GM12878 (cell line): ENCODE measurements around the gene CSMD2. TPM values are rescaled to one million over a fixed set of nuclear protein-coding genes. Genes with fewer than 3 reads are reported as not detected.

Source experiments
- ATAC-seq: fragments of 200-7000 bp; cut with Tn5 transposase; 3 replicates; pipeline ENCODE4 v1.9.1; 2020; ENCODE audit warnings: mild to moderate bottlenecking, moderate library complexity
- BruUV-seq: library from RNA; stranded (reverse); fragments of 400-500 nt; replicated peaks from 2 replicates; lab custom pipeline; 2021; lab: Mats Ljungman, UMichigan
- CTCF ChIA-PET: fragments of 300-600 bp; sonication (Branson Sonifier 250); formaldehyde crosslinking; extraction: SDS; loops from one replicate; lab custom pipeline; 2021; ENCODE audit warnings: inconsistent platforms; lab: Yijun Ruan, JAX
- POLR2A ChIA-PET: fragments of 350-600 bp; formaldehyde crosslinking; extraction: SDS; loops from one replicate; lab custom pipeline; 2021; ENCODE audit warnings: inconsistent platforms; lab: Charles Lee
- RAD21 ChIA-PET: fragments of 300-600 bp; sonication (Branson Sonifier 250); formaldehyde crosslinking; loops from one replicate; lab custom pipeline; 2023; ENCODE audit warnings: antibody characterized with exemption; ENCODE audit not compliant: unreplicated experiment; lab: Charles Lee
- SMC1A ChIA-PET: fragments of 300-600 bp; sonication (Branson Sonifier 250); formaldehyde crosslinking; loops from one replicate; lab custom pipeline; 2023; ENCODE audit not compliant: unreplicated experiment, uncharacterized antibody; lab: Charles Lee
- DNase-seq: peaks from one replicate; pipeline ENCODE4 v3.0.0-alpha.2; 2011; ENCODE audit warnings: low read depth, low spot score
- FAIRE-seq: peaks from 3 replicates; lab custom pipeline; 2011; peaks lifted over from hg19 to GRCh38; lab: Jason Lieb, UNC
- H2AFZ ChIP-seq: 2 replicates; pipeline ENCODE4 v1.6.0; 2011; ENCODE audit warnings: low read depth, low read length, control low read depth; ENCODE audit not compliant: control insufficient read depth
- H3K27ac ChIP-seq: 2 replicates; pipeline ENCODE4 v1.5.1; 2011; ENCODE audit warnings: control low read depth; ENCODE audit not compliant: control insufficient read depth, insufficient read depth
- H3K27me3 ChIP-seq, 2 experiments: replicated peaks in 1 of 2; 2 replicates each; pipeline versions ENCODE4 v1.6.0 to v1.6.1; 2011; ENCODE audit warnings: low read length in 1 of 2; ENCODE audit not compliant: control insufficient read depth in 2 of 2, insufficient read depth in 2 of 2
- H3K36me3 ChIP-seq, 2 experiments: 2 replicates each; pipeline ENCODE4 v1.5.1; 2011; ENCODE audit warnings: low read length in 1 of 2; ENCODE audit not compliant: control insufficient read depth in 2 of 2, insufficient read depth in 2 of 2
- H3K4me1 ChIP-seq: 2 replicates; pipeline ENCODE4 v1.6.1; 2011; ENCODE audit warnings: mild to moderate bottlenecking, low read length, moderate library complexity, mixed read lengths; ENCODE audit not compliant: control insufficient read depth, insufficient read depth
- H3K4me2 ChIP-seq: 2 replicates; pipeline ENCODE4 v1.6.0; 2011; ENCODE audit warnings: control low read depth; ENCODE audit not compliant: control insufficient read depth, insufficient read depth
- H3K4me3 ChIP-seq: fragments of 200-600 bp; sonication (generic); 2 replicates; pipeline ENCODE4 v1.5.1; 2016
- H3K79me2 ChIP-seq: 2 replicates; pipeline ENCODE4 v1.6.0; 2011; ENCODE audit warnings: low read length; ENCODE audit not compliant: control insufficient read depth, insufficient read depth
- H3K9ac ChIP-seq: 2 replicates; pipeline ENCODE4 v1.8.0; 2011; ENCODE audit warnings: low read length, control low read depth, mixed read lengths; ENCODE audit not compliant: control insufficient read depth, insufficient read depth
- H3K9me3 ChIP-seq: replicated peaks from 3 replicates; pipeline ENCODE4 v1.5.1; 2011; ENCODE audit warnings: mild to moderate bottlenecking, low read length; ENCODE audit not compliant: control insufficient read depth, insufficient read depth
- H4K20me1 ChIP-seq: 2 replicates; pipeline ENCODE4 v1.6.0; 2011; ENCODE audit not compliant: control insufficient read depth, insufficient read depth
- BRCA1 ChIP-seq: IDR thresholded peaks from 2 replicates; pipeline ENCODE4 v1.6.1; 2011; ENCODE audit warnings: low read depth, low read length, improper control_type of control experiment
- CEBPB ChIP-seq, 2 experiments: fragments of 150-350 bp in 1 of 2; IDR thresholded peaks; 2 replicates each; pipeline ENCODE4 v1.6.1; 2012 to 2014; ENCODE audit warnings: low read depth in 2 of 2, low read length in 2 of 2, borderline replicate concordance in 1 of 2, inconsistent platforms in 1 of 2
- CREB1 ChIP-seq: IDR thresholded peaks from 2 replicates; pipeline ENCODE4 v1.6.1; 2012; ENCODE audit warnings: low read depth, mild to moderate bottlenecking, inconsistent platforms
- CREM ChIP-seq: IDR thresholded peaks from 2 replicates; pipeline ENCODE4 v1.6.1; 2014; ENCODE audit warnings: antibody characterized with exemption, low read depth
- DPF2 ChIP-seq: fragments of 450-650 bp; IDR thresholded peaks from 2 replicates; pipeline ENCODE4 v1.6.1; 2017; ENCODE audit warnings: mild to moderate bottlenecking
- E2F4 ChIP-seq: IDR thresholded peaks from 2 replicates; pipeline ENCODE4 v1.6.1; 2012; ENCODE audit warnings: low read depth, low read length, improper control_type of control experiment
- ESRRA ChIP-seq: IDR thresholded peaks from 2 replicates; pipeline ENCODE4 v1.6.1; 2012; ENCODE audit warnings: mild to moderate bottlenecking, low read length, improper control_type of control experiment
- ETV6 ChIP-seq, 2 experiments: fragments of 450-650 bp in 1 of 2; IDR thresholded peaks in 1 of 2; conservative IDR thresholded peaks in 1 of 2; 2 replicates each; pipeline ENCODE4 v1.6.1; 2014; ENCODE audit warnings: antibody characterized with exemption in 1 of 2, borderline replicate concordance in 1 of 2, low read depth in 1 of 2, mild to moderate bottlenecking in 1 of 2, moderate library complexity in 1 of 2
- HDAC6 ChIP-seq: fragments of 200-600 bp; sonication (generic); IDR thresholded peaks from one replicate; pipeline ENCODE4 v1.8.0; 2017; ENCODE audit warnings: antibody characterized with exemption; ENCODE audit not compliant: unreplicated experiment
- KLF5 ChIP-seq: fragments of 450-650 bp; IDR thresholded peaks from 2 replicates; pipeline ENCODE4 v1.6.1; 2014; ENCODE audit warnings: mild to moderate bottlenecking; ENCODE audit not compliant: partially characterized antibody
- MTA3 ChIP-seq: IDR thresholded peaks from 2 replicates; pipeline ENCODE4 v1.6.1; 2012; ENCODE audit warnings: low read length, inconsistent platforms, borderline replicate concordance
- MXI1 ChIP-seq: fragments of 150-350 bp; IDR thresholded peaks from 2 replicates; pipeline ENCODE4 v1.6.1; 2011; ENCODE audit warnings: low read depth, mild to moderate bottlenecking, inconsistent platforms, low read length, improper control_type of control experiment
- NFIC ChIP-seq: IDR thresholded peaks from 2 replicates; pipeline ENCODE4 v1.6.1; 2012; ENCODE audit warnings: low read depth, mild to moderate bottlenecking, inconsistent platforms, low read length, moderate library complexity
- POLR2AphosphoS2 ChIP-seq: IDR thresholded peaks from 2 replicates; pipeline ENCODE4 v1.6.1; 2011; ENCODE audit warnings: low read depth, mild to moderate bottlenecking, low read length, improper control_type of control experiment, moderate library complexity
- RB1 ChIP-seq: fragments of 450-650 bp; formaldehyde crosslinking; IDR thresholded peaks from 2 replicates; pipeline ENCODE4 v1.6.1; 2017; ENCODE audit warnings: mild to moderate bottlenecking, borderline replicate concordance
- SP1 ChIP-seq: IDR thresholded peaks from one replicate; pipeline ENCODE4 v1.6.1; 2011; ENCODE audit warnings: low read depth, low read length
- STAT1 ChIP-seq: fragments of 450-650 bp; conservative IDR thresholded peaks from 2 replicates; pipeline ENCODE4 v1.6.1; 2014; ENCODE audit warnings: antibody characterized with exemption, mild to moderate bottlenecking
- TBL1XR1 ChIP-seq: IDR thresholded peaks from 2 replicates; pipeline ENCODE4 v1.6.1; 2012; ENCODE audit warnings: low read depth, low read length, improper control_type of control experiment
- WRNIP1 ChIP-seq: IDR thresholded peaks from 2 replicates; pipeline ENCODE4 v1.6.1; 2011; ENCODE audit warnings: low read depth, low read length, improper control_type of control experiment, borderline replicate concordance
- ZNF592 ChIP-seq: fragments of 450-650 bp; IDR thresholded peaks from 2 replicates; pipeline ENCODE4 v1.6.1; 2017; ENCODE audit warnings: mild to moderate bottlenecking, moderate library complexity
- ZNF622 ChIP-seq: fragments of 450-650 bp; IDR thresholded peaks from 2 replicates; pipeline ENCODE4 v1.6.1; 2017; ENCODE audit warnings: mild to moderate bottlenecking, inconsistent platforms
- WGBS: methylation state at CpG from one replicate; pipeline ENCODE4 v1.1.6; 2016; ENCODE audit warnings: low lambda C conversion rate; ENCODE audit not compliant: insufficient replicate concordance, insufficient coverage; ENCODE audit errors: missing lambda C conversion rate; 5-methylcytosine and 5-hydroxymethylcytosine counted together
- in situ Hi-C: fragments of 300-500 bp; cut with MboI; formaldehyde crosslinking; loops from 9 replicates; pipeline ENCODE4 v1.14.3; 2018; ENCODE audit warnings: mixed read lengths
- intact Hi-C: fragments of 100-400 bp; cut with micrococcal nuclease; formaldehyde crosslinking; loops from one replicate; pipeline ENCODE4 v1.14.2; 2022; ENCODE audit not compliant: unreplicated experiment
- polyA plus RNA-seq, 11 experiments: library from polyadenylated mRNA; depleted of rRNA in 4 of 11; unstranded in 6 of 11; stranded (reverse) in 5 of 11; fragments of >200 nt; fragmentation: Nextera tagmentation in 4 of 11; fragmentation: Illumina TruSeq in 1 of 11; extraction: Ambion mirVana in 4 of 11; extraction: Trizol in 1 of 11; gene quantifications; 1 replicate in 1 of 11; 2 replicates in 10 of 11; pipeline versions ENCODE4 v1.2.1 to v1.2.3, GENCODE V29; 2011 to 2016; ENCODE audit warnings: inconsistent platforms in 2 of 11, missing spikeins in 2 of 11, low read depth in 1 of 11
- total RNA-seq, 4 experiments: library from RNA; depleted of rRNA in 3 of 4; stranded (reverse); fragments of >200 nt in 3 of 4; fragmentation: Illumina TruSeq in 1 of 4; extraction: Trizol in 1 of 4; gene quantifications; 2 replicates each; pipeline versions ENCODE4 v1.2.1 to v1.2.3, GENCODE V29; 2013 to 2021

Gene CSMD2
- total and polyA plus RNA-seq, 10 of the 15 experiments (the other 5 are each of a cell fraction or from before 2014, with no cell fraction given), result under 0.01 TPM; not detected in 9

- TF ChIP-seq ZNF592, result no peak
- TF ChIP-seq ESRRA, result no peak
- no peak for TF ChIP-seq CEBPB (IDR thresholded peaks at IDR 0.05; ENCODE audit: borderline replicate concordance in 1 of 2, low read depth in 2 of 2, low read length in 2 of 2)
- TF ChIP-seq, all 136 proteins: peak for 0
Observed at GRCh38 chr1:33697816-33698215, 467.2 kb downstream of the CSMD2 start (continued).

DNA sequence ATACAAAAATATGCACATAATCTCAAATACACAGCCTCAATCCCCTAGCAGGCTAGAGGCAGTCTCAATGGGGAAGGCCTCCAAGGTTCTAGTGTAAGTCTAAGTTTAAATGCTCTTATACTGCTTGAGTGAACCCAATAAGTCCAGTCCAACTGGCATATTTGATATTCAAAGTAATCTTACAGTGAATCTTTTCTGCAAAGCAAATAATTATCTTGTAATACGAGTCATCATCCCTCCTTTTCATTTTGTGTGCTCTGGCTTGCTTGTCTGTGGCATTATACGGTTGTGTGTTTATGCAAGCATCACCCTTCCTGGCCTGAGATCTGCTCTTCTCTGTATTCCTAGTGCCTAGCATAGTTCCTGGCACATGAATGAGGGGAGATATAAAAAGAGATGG lies 468.1 kb downstream of the CSMD2 start:
- no peaks in the 10 kb centered on the region for H4K20me1 ChIP-seq
- in situ Hi-C loops, result no loop called here
- ChIA-PET CTCF (no interaction called here), RAD21 (no interaction called here), POLR2A (no interaction called here), SMC1A (no interaction called here)
- ATAC-seq (no peak), DNase-seq (no peak), FAIRE-seq (no peak)
- no peak overlapping the region for H3K4me2 ChIP-seq
- no peaks in the 10 kb centered on the region for H3K9me3 ChIP-seq
- no peak overlapping the region for H2AFZ ChIP-seq
- no peaks in the 10 kb centered on the region for H3K36me3 ChIP-seq
- no peaks in the 10 kb centered on the region for H3K79me2 ChIP-seq
- WGBS, result 15% methylated on average over 2 of the region's 2 CpGs
- no peak overlapping the region for H3K27ac ChIP-seq
- H3K4me1 ChIP-seq, result no peaks in the 10 kb centered on the region
- H3K27me3 ChIP-seq, result peaks cover 1 to 3% of the 10 kb centered on the region in 2 experiments; a peak in 2 of 4 replicates
- intact Hi-C loops, result no loop called here
- no TSS peak for BruUV-seq
- H3K4me3 ChIP-seq, result no peak overlapping the region
- no peak overlapping the region for H3K9ac ChIP-seq
- TF ChIP-seq BRCA1 (no peak), SP1 (no peak), WRNIP1 (no peak), STAT1 (no peak), CREM (no peak), MTA3 (no peak), KLF5 (no peak), TBL1XR1 (no peak), E2F4 (no peak), RB1 (no peak), ETV6 (conservative IDR thresholded peaks at IDR 0.05 in 1 of 2, IDR thresholded peaks at IDR 0.05 in 1 of 2; ENCODE audit: borderline replicate concordance in 1 of 2, low read depth in 1 of 2) (no peak), HDAC6 (no peak), NFIC (no peak), DPF2 (no peak), MXI1 (no peak), CREB1 (no peak), POLR2AphosphoS2 (no peak), ZNF622 (no peak)
